GM19035 (cell line): ENCODE results near the gene PPFIA2.

Source experiments
- ATAC-seq: cut with Tn5 transposase; IDR thresholded peaks from one replicate; pipeline ENCODE4 v1.9.1; 2021; ENCODE audit not compliant: unreplicated experiment

Gene PPFIA2

GRCh38 chr12:81360916-81361315 is 398.2 kb downstream of the PPFIA2 start:
- ATAC-seq = no peak

DNA sequence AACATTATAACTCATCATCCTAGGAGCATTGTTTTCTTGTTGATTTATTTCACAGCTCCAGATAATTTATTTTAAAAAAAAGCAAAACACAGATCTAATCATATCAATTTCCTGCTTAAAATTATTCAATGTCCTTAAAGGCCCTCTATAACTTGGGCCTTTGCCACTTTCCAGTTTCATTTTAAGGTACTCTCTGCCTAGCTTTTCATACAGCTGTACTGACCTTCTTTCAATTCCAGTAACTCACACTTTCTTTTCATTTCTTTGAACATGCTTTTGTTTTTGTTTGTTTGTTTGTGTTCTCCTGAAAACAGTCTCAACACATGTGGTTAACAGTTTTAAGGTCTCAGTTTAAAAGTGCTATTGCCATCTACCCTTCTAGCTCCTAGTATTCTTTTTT is 399.4 kb downstream of the PPFIA2 start:
- ATAC-seq = no peak

- ATAC-seq = no peak
Observed at GRCh38 chr12:81354327-81354932, 404.7 kb downstream of the PPFIA2 start.

- ATAC-seq = no peak
Observed at GRCh38 chr12:81350309-81350708, 408.8 kb downstream of the PPFIA2 start.

DNA sequence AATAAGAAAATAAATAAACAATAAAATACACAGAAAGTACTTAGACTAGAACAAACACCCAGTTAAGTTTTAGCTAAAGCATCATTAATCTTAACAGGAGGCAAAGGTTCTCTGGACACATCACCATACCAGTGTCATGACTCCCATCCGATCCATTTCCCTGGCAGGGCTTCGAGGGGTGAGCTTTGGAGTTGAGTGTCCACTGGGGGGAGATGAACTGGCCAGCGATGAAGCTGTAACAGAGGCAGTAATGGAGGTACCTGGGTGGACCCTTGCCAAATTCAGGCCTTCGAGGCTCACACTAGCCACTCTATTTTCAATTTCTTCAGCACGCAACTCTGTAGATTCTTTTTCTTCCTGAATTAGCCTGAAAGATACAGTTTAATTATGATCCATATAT is 411.7 kb downstream of the PPFIA2 start:
- ATAC-seq = no peak

DNA sequence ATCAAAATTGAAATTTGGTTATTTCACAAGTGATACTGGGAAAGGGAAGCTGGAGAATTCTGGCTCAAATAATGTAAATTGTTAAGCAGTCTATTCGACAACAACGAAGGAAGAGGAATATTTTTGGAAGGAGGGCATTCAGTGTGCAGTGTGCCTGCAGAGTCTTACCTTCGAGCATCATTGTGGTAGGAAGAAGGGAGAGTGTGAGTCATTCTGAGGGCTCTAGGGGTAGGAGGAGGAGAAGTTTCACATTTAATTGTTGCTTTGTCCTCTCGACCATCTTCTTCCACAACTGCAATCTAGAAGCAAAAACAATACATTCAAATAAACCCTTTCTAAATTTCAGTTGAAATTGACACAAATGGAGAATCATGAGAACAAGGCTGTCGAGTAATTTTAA is 418.2 kb downstream of the PPFIA2 start:
- no peak for ATAC-seq

DNA sequence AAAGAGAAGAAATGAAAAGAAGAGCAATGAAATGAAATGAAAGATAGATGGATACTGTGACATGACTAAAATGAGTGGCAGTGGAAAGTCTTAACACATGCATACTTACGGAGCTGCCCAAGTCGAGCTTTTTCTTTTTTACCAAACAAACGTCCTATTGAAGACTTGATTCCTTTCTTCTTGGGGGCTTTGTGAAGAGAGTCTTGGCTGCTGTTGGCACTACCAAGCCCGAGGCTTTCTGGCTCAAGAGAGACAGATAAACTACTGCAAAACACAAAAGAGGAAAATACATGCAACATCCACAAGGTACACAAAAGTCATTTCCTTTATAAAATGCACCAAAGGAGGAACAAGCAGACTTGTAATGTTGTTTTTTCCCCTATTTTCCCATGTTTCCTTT is 420.1 kb downstream of the PPFIA2 start:
- no peak for ATAC-seq

- ATAC-seq = no peak
Observed at GRCh38 chr12:81337886-81338285, 421.3 kb downstream of the PPFIA2 start.

- no peak for ATAC-seq
Observed at GRCh38 chr12:81333812-81334211, 425.3 kb downstream of the PPFIA2 start.

- ATAC-seq = no peak
Observed at GRCh38 chr12:81332054-81332453, 427.1 kb downstream of the PPFIA2 start.

DNA sequence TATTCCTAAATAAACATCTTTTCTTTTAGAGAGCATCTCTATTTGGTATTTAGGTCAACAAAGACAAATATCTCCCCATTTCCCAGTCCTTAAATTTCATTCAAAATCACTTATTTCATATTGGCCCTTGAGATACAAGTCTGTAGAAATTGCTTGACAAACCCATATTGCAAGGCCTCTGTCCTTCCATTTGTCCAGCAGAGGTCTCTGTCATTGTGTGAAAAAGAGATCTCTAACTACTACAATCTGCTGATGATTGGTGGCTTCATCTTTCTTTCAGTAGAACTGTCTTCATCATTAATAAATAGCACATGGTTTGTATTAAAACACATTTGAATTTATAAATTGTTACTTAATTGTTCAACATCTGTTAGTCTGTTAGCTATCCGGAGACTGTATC is 428.7 kb downstream of the PPFIA2 start:
- no peak for ATAC-seq

GRCh38 chr12:81329085-81329484 is 430.1 kb downstream of the PPFIA2 start:
- ATAC-seq = peak; percentile 85

DNA sequence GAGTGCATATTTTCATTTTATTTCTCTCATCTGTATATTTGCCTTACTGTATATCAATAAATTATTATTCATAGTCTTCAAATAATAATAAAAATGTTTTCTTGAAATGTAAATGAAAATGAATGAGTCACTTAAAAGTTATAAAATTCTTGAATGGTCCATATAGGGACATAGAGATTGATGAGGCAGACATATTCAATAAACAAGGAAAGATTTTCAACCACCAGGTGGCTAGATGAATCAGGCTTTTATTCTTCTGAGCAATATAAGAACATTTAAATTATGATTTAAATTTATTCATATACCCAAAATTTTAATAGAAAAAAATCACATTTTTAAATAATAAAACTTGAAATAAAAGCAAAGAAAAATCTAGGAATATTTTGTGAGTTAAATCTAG is 431.7 kb downstream of the PPFIA2 start:
- no peak for ATAC-seq

DNA sequence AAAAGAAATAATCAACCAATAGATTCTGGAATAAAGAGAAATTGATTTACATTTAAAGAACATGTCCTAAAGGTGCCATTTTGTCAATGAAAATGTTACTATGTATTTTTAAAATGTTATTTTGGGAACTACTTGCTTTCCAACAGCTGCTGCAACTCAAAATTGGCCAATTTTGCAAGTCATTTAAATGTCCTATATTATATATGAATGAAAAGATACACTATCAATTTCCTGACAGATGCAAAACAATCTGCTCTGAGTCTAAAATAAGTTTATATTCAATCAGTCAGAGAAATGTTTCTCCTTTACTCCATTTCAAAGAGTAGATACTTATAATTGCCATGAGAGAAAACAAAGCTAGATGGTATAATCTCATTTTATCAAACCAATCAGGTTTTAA is 434.1 kb downstream of the PPFIA2 start:
- ATAC-seq = no peak

- ATAC-seq = no peak
Observed at GRCh38 chr12:81314903-81315531, 444.1 kb downstream of the PPFIA2 start.

DNA sequence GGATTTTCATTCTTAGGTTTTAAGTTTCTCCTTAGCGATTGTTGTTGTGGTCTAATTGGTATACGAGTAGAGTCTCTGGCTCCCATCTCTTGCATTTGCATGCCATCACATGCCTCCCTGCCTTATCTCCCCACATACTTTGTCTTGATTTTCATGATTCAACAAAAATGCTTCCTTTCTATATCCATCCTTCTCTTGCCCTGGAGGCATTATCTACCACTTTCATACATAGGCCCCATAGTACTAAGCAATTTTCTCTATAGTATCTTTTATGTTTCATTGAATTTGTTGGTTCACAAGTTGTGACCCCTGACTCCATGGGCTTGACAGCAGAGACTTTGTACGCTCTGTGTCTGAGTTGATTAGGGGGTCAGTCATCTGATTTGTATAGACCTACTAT is 455.2 kb downstream of the PPFIA2 start:
- no peak for ATAC-seq

DNA sequence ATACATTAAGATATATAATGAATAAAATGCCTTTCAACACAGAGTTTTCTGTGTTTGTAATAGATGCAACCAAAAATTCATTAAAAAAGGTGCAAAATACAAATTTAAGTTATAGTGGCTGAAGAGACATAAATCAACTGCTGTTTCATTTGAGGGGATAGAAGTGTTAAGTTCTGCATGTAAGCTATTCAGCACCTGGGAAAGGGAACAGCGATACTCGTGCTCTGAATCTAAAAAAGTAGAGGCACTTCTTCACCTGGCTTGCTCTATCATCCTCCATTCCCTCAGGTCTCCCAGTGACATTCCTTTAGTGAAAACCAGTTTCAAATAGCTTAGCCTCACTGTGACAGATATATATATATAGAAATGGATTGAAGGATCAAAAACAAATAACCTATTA is 458.7 kb downstream of the PPFIA2 start:
- no peak for ATAC-seq

GRCh38 chr12:81297601-81298000 is 461.5 kb downstream of the PPFIA2 start:
- ATAC-seq = no peak

- no peak for ATAC-seq
Observed at GRCh38 chr12:81296556-81297305, 462.4 kb downstream of the PPFIA2 start.

- ATAC-seq = no peak
Observed at GRCh38 chr12:81295251-81295650, 463.9 kb downstream of the PPFIA2 start.

DNA sequence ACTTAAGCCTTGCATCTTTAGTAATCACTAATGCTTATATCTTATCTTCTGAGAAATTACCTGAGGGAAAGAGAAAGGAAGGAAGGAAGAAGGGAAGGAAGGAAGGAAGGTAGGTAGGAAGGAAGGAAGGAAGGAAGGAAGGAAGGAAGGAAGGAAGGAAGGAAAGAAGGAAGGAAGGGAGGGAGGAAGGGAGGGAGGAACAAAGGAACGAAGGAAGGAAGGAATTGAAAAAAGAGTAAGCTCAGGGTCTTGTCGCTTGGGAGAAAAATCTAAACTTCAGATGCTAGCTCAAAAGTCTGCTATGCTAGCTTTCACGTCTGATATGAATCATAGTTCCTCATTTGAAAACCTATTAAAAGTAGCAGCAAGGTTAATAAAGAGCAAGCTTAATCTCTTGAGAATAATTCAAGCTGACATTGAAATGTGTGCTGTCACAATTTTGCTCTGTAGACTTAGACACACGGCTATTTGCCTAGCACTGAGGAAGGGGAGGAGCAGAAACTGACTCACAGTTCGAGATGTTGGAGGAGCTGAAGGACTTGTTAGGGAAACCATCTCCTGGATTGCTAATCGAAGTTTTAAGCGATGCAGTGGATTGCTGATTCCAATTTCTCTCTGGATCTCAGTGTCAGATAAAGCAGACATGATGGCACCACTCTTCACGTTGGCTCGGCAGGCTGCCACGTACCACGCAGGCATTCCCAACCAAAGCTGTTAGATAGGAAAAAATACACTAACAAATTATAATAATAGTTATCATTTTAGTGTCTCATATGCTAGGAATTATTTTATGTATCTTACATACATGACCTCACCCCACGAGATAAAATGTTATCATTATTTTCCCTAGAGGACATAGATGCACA is 464.6 kb downstream of the PPFIA2 start:
- no peak for ATAC-seq
